Measurements from ENCODE around the gene HOXB5. TPM values are rescaled to one million over a fixed set of nuclear protein-coding genes. Genes with fewer than 3 reads are reported as not detected.
A peak's percentile ranks its signal among the peaks of the same experiment; 100 is the strongest.

HOXB5 gene
- polyA plus RNA-seq, 4 donors, result 5.8 to 9.8 TPM; not detected in 2

- Histone ChIP-seq H3K4me3 (ENCODE audit: low read depth in 1 of 3, low read length in 3 of 3) (peak overlapping the region in 2 of 3 donors; percentile 29 to 40), H3K4me1 (ENCODE audit: control insufficient read depth in 3 of 3, insufficient read depth in 2 of 3, low read depth in 1 of 3, low read length in 2 of 3) (peaks cover 0 to 19% (median 0%) of the 10 kb centered on the region in 3 donors), H3K9me3 (ENCODE audit: control insufficient read depth in 2 of 2, insufficient read depth in 1 of 2, low read depth in 1 of 2, low read length in 1 of 2) (no peaks in the 10 kb centered on the region), H3K27me3 (ENCODE audit: control insufficient read depth in 3 of 3, insufficient read depth in 3 of 3, low read length in 3 of 3) (peaks cover 9 to 99% (median 77%) of the 10 kb centered on the region in 3 donors), H3K36me3 (ENCODE audit: control insufficient read depth in 3 of 3, insufficient read depth in 2 of 3, low read depth in 1 of 3, low read length in 3 of 3) (no peaks in the 10 kb centered on the region), H3K27ac (ENCODE audit: low read depth in 1 of 3, low read length in 2 of 3) (peak overlapping the region in 1 of 3 donors; percentile 46)
- 0 to 1% (median 0%) methylated on average over 67 to 69 of the region's 69 CpGs for WGBS, 3 donors
- DNase-seq (peak; percentile 23 to 72), FAIRE-seq (no peak)
These were observed 32.1 kb upstream of the HOXB5 start for GRCh38 chr17:48625495-48626244.

GRCh38 chr17:48624544-48625494 is 31.2 kb upstream of the HOXB5 start:
- FAIRE-seq (no peak), DNase-seq (peak in 1 of 2 donors; percentile 61)
- Histone ChIP-seq H3K4me3 (ENCODE audit: low read depth in 1 of 3, low read length in 3 of 3) (peak overlapping the region in 2 of 3 donors; percentile 29 to 40), H3K27ac (ENCODE audit: low read depth in 1 of 3, low read length in 2 of 3) (no peak overlapping the region), H3K36me3 (ENCODE audit: control insufficient read depth in 3 of 3, insufficient read depth in 2 of 3, low read depth in 1 of 3, low read length in 3 of 3) (no peaks in the 10 kb centered on the region), H3K27me3 (ENCODE audit: control insufficient read depth in 3 of 3, insufficient read depth in 3 of 3, low read length in 3 of 3) (peaks cover 9 to 99% (median 80%) of the 10 kb centered on the region in 3 donors), H3K9me3 (ENCODE audit: control insufficient read depth in 2 of 2, insufficient read depth in 1 of 2, low read depth in 1 of 2, low read length in 1 of 2) (no peaks in the 10 kb centered on the region), H3K4me1 (ENCODE audit: control insufficient read depth in 3 of 3, insufficient read depth in 2 of 3, low read depth in 1 of 3, low read length in 2 of 3) (peaks cover 0 to 22% (median 0%) of the 10 kb centered on the region in 3 donors)
- 2 to 4% (median 2%) methylated on average over 36 to 66 of the region's 66 CpGs for WGBS, 3 donors

- H3K27ac ChIP-seq (ENCODE audit: low read depth in 1 of 3, low read length in 2 of 3), result no peak overlapping the region
- no peak overlapping the region for H3K4me3 ChIP-seq (ENCODE audit: low read depth in 1 of 3, low read length in 3 of 3)
- WGBS, 3 donors, result 16 to 36% (median 25%) methylated on average over 5 of the region's 5 CpGs
These were observed 30.5 kb upstream of the HOXB5 start for GRCh38 chr17:48624118-48624517.

GRCh38 chr17:48623583-48623982 is 30.0 kb upstream of the HOXB5 start:
- Histone ChIP-seq H3K36me3 (ENCODE audit: control insufficient read depth in 3 of 3, insufficient read depth in 2 of 3, low read depth in 1 of 3, low read length in 3 of 3) (no peaks in the 10 kb centered on the region), H3K4me1 (ENCODE audit: control insufficient read depth in 3 of 3, insufficient read depth in 2 of 3, low read depth in 1 of 3, low read length in 2 of 3) (peaks cover 0 to 33% (median 0%) of the 10 kb centered on the region in 3 donors), H3K4me3 (ENCODE audit: low read depth in 1 of 3, low read length in 3 of 3) (no peak overlapping the region), H3K27me3 (ENCODE audit: control insufficient read depth in 3 of 3, insufficient read depth in 3 of 3, low read length in 3 of 3) (peaks cover 4 to 99% (median 76%) of the 10 kb centered on the region in 3 donors), H3K9me3 (ENCODE audit: control insufficient read depth in 2 of 2, insufficient read depth in 1 of 2, low read depth in 1 of 2, low read length in 1 of 2) (no peaks in the 10 kb centered on the region), H3K27ac (ENCODE audit: low read depth in 1 of 3, low read length in 2 of 3) (no peak overlapping the region)
- FAIRE-seq (no peak), DNase-seq (no peak)
- 19 to 28% (median 22%) methylated on average over 4 of the region's 4 CpGs for WGBS, 3 donors

More at GRCh38 chr17:48624118-48624517, 30.5 kb upstream of the HOXB5 start:
- Histone ChIP-seq H3K27me3 (ENCODE audit: control insufficient read depth in 3 of 3, insufficient read depth in 3 of 3, low read length in 3 of 3) (peaks cover 4 to 99% (median 79%) of the 10 kb centered on the region in 3 donors), H3K4me1 (ENCODE audit: control insufficient read depth in 3 of 3, insufficient read depth in 2 of 3, low read depth in 1 of 3, low read length in 2 of 3) (peaks cover 0 to 28% (median 0%) of the 10 kb centered on the region in 3 donors), H3K36me3 (ENCODE audit: control insufficient read depth in 3 of 3, insufficient read depth in 2 of 3, low read depth in 1 of 3, low read length in 3 of 3) (no peaks in the 10 kb centered on the region), H3K9me3 (ENCODE audit: control insufficient read depth in 2 of 2, insufficient read depth in 1 of 2, low read depth in 1 of 2, low read length in 1 of 2) (no peaks in the 10 kb centered on the region)
- FAIRE-seq, result no peak
- DNase-seq, result no peak

GRCh38 chr17:48622857-48623256 is 29.3 kb upstream of the HOXB5 start:
- Histone ChIP-seq H3K4me3 (ENCODE audit: low read depth in 1 of 3, low read length in 3 of 3) (no peak overlapping the region), H3K4me1 (ENCODE audit: control insufficient read depth in 3 of 3, insufficient read depth in 2 of 3, low read depth in 1 of 3, low read length in 2 of 3) (peaks cover 0 to 33% (median 0%) of the 10 kb centered on the region in 3 donors), H3K9me3 (ENCODE audit: control insufficient read depth in 2 of 2, insufficient read depth in 1 of 2, low read depth in 1 of 2, low read length in 1 of 2) (no peaks in the 10 kb centered on the region), H3K27ac (ENCODE audit: low read depth in 1 of 3, low read length in 2 of 3) (no peak overlapping the region), H3K36me3 (ENCODE audit: control insufficient read depth in 3 of 3, insufficient read depth in 2 of 3, low read depth in 1 of 3, low read length in 3 of 3) (no peaks in the 10 kb centered on the region), H3K27me3 (ENCODE audit: control insufficient read depth in 3 of 3, insufficient read depth in 3 of 3, low read length in 3 of 3) (peaks cover 5 to 99% (median 74%) of the 10 kb centered on the region in 3 donors)
- WGBS, 3 donors, result 12 to 40% (median 37%) methylated on average over 11 of the region's 11 CpGs
- DNase-seq, result no peak
- no peak for FAIRE-seq

GRCh38 chr17:48621410-48622392 is 28.1 kb upstream of the HOXB5 start:
- no peaks in the 10 kb centered on the region for H3K9me3 ChIP-seq (ENCODE audit: control insufficient read depth in 2 of 2, insufficient read depth in 1 of 2, low read depth in 1 of 2, low read length in 1 of 2)
- no peak overlapping the region for H3K27ac ChIP-seq (ENCODE audit: low read depth in 1 of 3, low read length in 2 of 3)
- H3K27me3 ChIP-seq (ENCODE audit: control insufficient read depth in 3 of 3, insufficient read depth in 3 of 3, low read length in 3 of 3), result peaks cover 6 to 99% (median 71%) of the 10 kb centered on the region in 3 donors
- FAIRE-seq (no peak), DNase-seq (no peak)
- H3K4me1 ChIP-seq (ENCODE audit: control insufficient read depth in 3 of 3, insufficient read depth in 2 of 3, low read depth in 1 of 3, low read length in 2 of 3), result peaks cover 0 to 30% (median 0%) of the 10 kb centered on the region in 3 donors
- H3K36me3 ChIP-seq (ENCODE audit: control insufficient read depth in 3 of 3, insufficient read depth in 2 of 3, low read depth in 1 of 3, low read length in 3 of 3), result no peaks in the 10 kb centered on the region
- 26 to 31% (median 29%) methylated on average over 41 of the region's 41 CpGs for WGBS, 3 donors
- H3K4me3 ChIP-seq (ENCODE audit: low read depth in 1 of 3, low read length in 3 of 3), result no peak overlapping the region

GRCh38 chr17:48620461-48621139 is 27.0 kb upstream of the HOXB5 start:
- Histone ChIP-seq H3K36me3 (ENCODE audit: control insufficient read depth in 3 of 3, insufficient read depth in 2 of 3, low read depth in 1 of 3, low read length in 3 of 3) (no peaks in the 10 kb centered on the region), H3K4me1 (ENCODE audit: control insufficient read depth in 3 of 3, insufficient read depth in 2 of 3, low read depth in 1 of 3, low read length in 2 of 3) (peaks cover 0 to 22% (median 0%) of the 10 kb centered on the region in 3 donors), H3K27me3 (ENCODE audit: control insufficient read depth in 3 of 3, insufficient read depth in 3 of 3, low read length in 3 of 3) (peaks cover 14 to 100% (median 77%) of the 10 kb centered on the region in 3 donors), H3K4me3 (ENCODE audit: low read depth in 1 of 3, low read length in 3 of 3) (no peak overlapping the region), H3K27ac (ENCODE audit: low read depth in 1 of 3, low read length in 2 of 3) (no peak overlapping the region), H3K9me3 (ENCODE audit: control insufficient read depth in 2 of 2, insufficient read depth in 1 of 2, low read depth in 1 of 2, low read length in 1 of 2) (no peaks in the 10 kb centered on the region)
- no peak for DNase-seq
- 23 to 49% (median 34%) methylated on average over 6 of the region's 6 CpGs for WGBS, 3 donors
- no peak for FAIRE-seq

Data from small intestine (tissue), 7 donors.